ENCODE results near the gene SERTM2. TPM values are rescaled to one million over a fixed set of nuclear protein-coding genes. Genes with fewer than 3 reads are reported as not detected.

Gene SERTM2
- total RNA-seq, 6 experiments from 2014 or later: 0.06 to 29.1 (median 0.25) TPM

GRCh38 chrX:111498538-111499103, 12.8 kb upstream of the SERTM2 start:
- H3K4me1 ChIP-seq: no peaks in the 10 kb centered on the region
- no peaks in the 10 kb centered on the region for H3K27me3 ChIP-seq
- peak overlapping the region in 2 of 3 donors; percentile 21 for H3K27ac ChIP-seq
- 35% methylated on average over 3 of the region's 3 CpGs for WGBS (ENCODE audit: insufficient coverage, low coverage, low lambda C conversion rate, missing lambda C conversion rate)
- intact Hi-C loops (cut with DNase I): no loop called here
- H3K9me3 ChIP-seq: no peaks in the 10 kb centered on the region
- no peak for TF ChIP-seq POLR2A (IDR thresholded peaks at IDR 0.05)
- TF ChIP-seq CTCF (IDR thresholded peaks at IDR 0.05): no peak
- no peaks in the 10 kb centered on the region for H3K36me3 ChIP-seq
- DNase-seq (no peak), ATAC-seq (peak; percentile 66 to 92 (median 74))
- no peak overlapping the region for H3K4me3 ChIP-seq

GRCh38 chrX:111503485-111503993, 7.9 kb upstream of the SERTM2 start:
- intact Hi-C loops (cut with DNase I): no loop called here
- TF ChIP-seq POLR2A (IDR thresholded peaks at IDR 0.05) (no peak), CTCF (IDR thresholded peaks at IDR 0.05) (no peak)
- peaks cover 0 to 7% (median 0%) of the 10 kb centered on the region in 4 donors for H3K4me1 ChIP-seq
- 24% methylated on average over 2 of the region's 2 CpGs for WGBS (ENCODE audit: insufficient coverage, low coverage, low lambda C conversion rate, missing lambda C conversion rate)
- no peaks in the 10 kb centered on the region for H3K9me3 ChIP-seq
- no peak overlapping the region for H3K4me3 ChIP-seq
- ATAC-seq: no peak
- no peak overlapping the region for H3K27ac ChIP-seq
- no peak for DNase-seq
- no peaks in the 10 kb centered on the region for H3K27me3 ChIP-seq
- no peaks in the 10 kb centered on the region for H3K36me3 ChIP-seq

- Histone ChIP-seq H3K4me1 (peaks cover 0 to 7% (median 0%) of the 10 kb centered on the region in 4 donors), H3K9me3 (no peaks in the 10 kb centered on the region), H3K36me3 (no peaks in the 10 kb centered on the region), H3K27me3 (peaks cover 0 to 3% of the 10 kb centered on the region in 2 donors), H3K27ac (no peak overlapping the region), H3K4me3 (no peak overlapping the region)
- intact Hi-C loops (cut with DNase I): no loop called here
- WGBS (ENCODE audit: insufficient coverage, low coverage, low lambda C conversion rate, missing lambda C conversion rate): 44% methylated on average over 6 of the region's 6 CpGs
- DNase-seq (no peak), ATAC-seq (no peak)
- TF ChIP-seq CTCF (IDR thresholded peaks at IDR 0.05) (no peak), POLR2A (IDR thresholded peaks at IDR 0.05) (no peak)
These were observed 6.5 kb upstream of the SERTM2 start for GRCh38 chrX:111504941-111505340.

GRCh38 chrX:111505783-111506182, 5.7 kb upstream of the SERTM2 start:
- intact Hi-C loops (cut with DNase I): no loop called here
- DNase-seq (no peak), ATAC-seq (peak in 2 of 4 donors; percentile 16 to 70)
- TF ChIP-seq POLR2A (IDR thresholded peaks at IDR 0.05) (no peak), CTCF (IDR thresholded peaks at IDR 0.05) (no peak)
- peaks cover 0 to 7% (median 0%) of the 10 kb centered on the region in 4 donors for H3K4me1 ChIP-seq
- H3K9me3 ChIP-seq: no peaks in the 10 kb centered on the region
- 90% methylated on average over 2 of the region's 2 CpGs for WGBS (ENCODE audit: insufficient coverage, low coverage, low lambda C conversion rate, missing lambda C conversion rate)
- peaks cover 0 to 3% of the 10 kb centered on the region in 2 donors for H3K27me3 ChIP-seq
- H3K4me3 ChIP-seq: no peak overlapping the region
- no peaks in the 10 kb centered on the region for H3K36me3 ChIP-seq
- H3K27ac ChIP-seq: no peak overlapping the region
